ENCODE measurements around the gene CHMP1A.

CHMP1A gene

DNA sequence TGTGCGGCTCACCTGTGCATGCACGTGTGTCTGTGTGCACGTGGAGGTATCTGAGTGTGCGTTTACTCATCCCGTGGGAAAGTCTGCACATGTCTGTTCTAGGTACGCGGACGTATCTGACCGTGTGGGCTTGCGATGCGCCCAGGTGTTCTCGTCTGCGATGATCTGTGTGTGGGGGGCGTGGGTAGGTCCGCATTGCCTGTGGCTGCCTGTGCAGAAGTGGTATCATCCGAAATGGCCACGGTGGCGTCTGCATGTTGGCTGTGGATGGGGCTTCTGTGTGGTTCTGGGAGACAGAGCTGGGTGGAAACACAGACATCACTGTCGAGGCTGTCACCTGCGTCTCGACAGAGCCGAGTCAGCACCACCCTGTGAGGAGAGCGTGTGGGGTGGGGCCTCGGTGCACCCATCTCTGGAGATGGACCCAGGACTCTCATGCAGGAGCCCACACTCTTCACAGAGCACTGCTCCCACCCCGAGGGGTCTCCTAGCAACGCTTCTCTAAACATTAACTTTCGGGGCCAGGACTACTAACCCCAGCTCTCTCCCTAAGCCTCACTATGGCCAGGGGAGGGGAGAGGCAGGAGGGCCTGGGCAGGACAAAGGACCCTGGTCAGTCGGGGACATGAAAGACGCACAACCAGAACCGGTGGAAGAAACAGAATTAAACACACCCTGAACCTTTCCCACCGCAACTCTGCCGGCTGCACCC, 35.7 kb downstream of the CHMP1A start:
- DNase-seq = no peak

DNA sequence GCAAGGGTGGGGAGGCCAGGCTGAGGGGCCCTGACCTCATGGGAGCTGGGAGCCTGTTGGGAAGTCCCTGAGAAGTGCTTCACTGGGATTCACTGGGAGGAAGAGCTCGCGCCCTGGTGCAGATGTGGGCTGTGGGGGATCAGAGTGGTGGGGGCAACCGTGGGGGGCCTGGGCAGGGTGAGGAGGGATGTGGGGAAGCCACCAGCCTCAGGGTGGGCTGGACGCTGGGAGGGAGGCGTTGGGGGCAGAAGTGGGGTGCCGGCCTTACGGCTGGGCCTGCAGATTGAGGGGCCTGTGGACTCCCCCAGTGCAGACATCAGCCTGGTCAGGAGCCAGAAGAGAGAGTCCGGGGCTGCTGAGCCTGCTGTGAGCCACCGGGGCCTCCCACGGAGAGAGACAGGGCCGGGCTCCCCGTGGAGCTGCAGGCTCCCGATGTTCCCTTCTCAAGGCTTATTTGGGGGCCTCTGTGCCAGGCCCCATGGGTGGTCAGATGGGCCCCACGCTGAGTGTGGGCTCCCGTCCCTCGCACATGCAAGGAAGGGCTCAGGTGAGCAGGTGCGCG, 36.3 kb downstream of the CHMP1A start:
- no peak for DNase-seq

DNA sequence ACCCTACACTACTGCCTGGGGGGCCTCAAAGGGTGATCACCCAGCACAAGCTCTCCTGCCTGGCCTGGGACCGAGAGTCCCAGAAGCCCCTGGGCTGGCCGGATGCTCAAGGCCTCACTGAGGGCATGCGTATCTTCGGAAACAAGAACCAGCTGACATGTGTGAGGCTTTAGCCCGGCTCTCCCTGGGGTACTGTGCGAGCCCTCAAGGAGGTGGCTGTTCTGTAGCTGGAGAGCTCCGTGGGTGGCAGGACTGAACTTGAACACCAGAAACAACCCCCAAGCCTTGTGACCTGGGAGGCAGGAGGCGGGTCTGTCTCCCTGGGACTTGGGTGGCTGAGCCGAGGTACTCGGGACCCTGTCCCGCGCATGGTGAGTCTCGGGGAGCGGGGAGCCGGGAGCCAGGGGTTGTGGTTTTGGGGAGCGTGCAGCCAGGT, 37.1 kb downstream of the CHMP1A start:
- no peak for DNase-seq

DNA sequence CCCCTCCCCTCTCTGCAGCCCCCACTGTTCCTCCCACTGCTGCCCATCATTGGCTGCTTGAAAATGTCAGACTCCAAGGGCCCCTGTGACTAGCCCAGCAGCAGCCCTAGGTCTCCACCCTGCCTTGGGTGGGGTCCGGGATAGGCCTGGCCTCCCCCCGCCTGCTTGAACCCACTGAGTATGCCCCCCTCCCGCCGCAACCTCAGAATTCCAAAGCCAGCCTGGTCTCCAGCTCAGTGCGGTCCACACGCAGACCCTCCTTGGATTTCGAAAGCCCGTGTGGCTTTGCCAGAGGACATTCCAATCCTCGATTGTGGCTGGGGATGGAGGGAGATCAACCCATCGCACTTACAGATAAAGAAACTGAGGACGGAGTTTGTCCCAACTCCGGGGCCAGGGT, 37.7 kb downstream of the CHMP1A start:
- no peak for DNase-seq

DNA sequence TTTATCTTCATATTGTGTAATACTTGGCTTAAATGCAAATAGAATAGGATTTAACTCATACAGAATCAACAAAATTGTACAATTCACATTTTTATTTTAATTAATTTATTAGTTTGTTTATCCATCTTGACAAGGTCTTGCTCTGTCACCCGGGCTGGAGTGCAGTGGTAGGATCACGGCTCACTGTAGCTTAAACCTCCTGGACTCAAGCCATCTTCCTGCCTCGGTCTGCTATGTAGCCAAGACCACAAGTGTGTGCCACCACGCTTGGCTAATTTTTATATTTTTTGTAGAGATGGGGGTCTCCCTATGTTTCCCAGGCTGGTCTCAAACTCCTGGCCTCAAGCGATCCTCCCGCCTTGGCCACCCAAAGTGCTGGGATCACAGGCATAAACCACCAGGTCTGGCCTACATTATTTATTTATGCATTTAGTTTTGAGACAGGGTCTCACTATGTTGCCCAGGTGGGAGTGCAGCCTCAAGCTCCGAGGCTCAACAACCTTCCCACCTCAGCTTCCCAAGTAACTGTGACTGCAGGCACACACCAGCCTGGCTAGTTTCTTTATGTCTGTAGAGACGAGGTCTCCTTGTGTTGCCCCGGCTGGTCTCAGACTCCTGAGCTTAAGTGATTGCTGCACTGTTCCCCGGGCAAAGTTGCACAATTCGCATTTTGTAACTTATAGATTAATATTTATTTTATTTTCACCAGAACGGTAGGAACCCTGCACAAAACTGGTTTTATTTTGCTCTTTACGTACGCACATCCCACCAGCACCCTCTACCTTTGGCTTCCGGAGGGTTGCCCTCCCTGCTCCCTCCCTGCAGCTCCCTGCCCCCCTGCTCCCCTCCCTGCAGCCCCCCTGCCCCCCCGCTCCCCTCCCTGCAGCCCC, 39.2 kb downstream of the CHMP1A start:
- DNase-seq = no peak

DNA sequence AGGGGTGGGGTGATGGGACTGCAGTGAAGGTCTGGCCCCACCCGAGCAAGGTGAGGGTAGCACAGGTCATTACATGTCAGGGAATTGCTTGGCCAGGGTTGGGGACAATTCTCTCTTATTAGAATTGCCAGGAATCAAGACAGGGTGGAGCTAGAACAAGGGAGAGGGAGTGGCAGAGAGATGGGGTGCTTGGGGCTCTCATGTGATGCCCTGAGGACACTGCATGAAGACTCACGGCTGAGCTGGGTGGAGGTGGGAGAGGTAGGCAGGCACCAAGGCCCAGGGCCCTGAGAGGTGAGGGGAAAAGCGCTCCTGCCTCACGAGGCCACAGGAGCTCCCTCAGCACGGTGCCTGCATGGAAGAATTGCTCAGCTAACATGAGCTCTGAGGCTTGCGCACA, 40.5 kb downstream of the CHMP1A start:
- no peak for DNase-seq

DNA sequence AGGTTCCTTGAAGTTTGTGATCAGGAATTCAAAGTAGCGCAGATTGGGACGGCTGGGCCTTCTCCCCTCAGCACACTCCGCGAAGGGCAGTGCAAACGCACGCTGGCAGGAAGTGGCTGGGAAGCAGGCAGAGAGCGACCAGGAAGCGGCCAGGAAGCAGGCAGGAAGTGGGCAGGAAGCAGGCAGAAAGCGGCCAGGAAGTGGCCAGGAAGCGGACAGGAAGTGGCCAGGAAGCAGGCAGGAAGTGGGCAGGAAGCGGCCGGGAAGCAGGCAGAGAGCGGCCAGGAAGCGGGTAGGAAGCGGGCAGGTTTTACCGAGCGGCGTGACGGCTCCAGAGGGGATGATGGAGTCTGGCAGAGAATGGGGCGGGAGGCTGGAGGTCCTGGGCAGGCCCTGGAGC, 40.9 kb downstream of the CHMP1A start:
- no peak for DNase-seq

DNA sequence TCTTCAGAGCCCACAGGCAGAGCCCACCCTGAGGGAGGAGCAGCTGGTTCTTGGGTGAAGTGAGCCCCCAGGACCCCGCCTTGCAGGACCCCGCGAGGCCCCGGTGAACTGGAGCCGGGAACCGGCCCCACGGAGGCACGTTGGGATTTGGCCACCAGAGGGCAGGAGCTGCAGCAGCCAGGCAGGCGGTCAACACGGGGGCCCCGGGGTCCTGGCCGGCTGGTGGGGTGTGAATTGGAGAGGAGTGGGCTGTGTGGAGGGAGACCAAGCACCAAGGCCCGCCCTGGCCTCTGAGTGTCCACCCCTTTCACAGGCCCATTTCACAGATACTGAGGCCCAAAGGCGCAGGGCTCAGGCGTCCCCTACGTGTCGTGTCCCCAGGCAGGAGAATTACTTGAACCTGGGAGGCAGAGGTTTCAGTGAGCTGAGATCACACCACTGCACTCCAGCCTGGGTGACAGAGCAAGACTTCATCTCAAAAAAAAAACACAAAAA, 41.9 kb downstream of the CHMP1A start:
- DNase-seq = no peak

DNA sequence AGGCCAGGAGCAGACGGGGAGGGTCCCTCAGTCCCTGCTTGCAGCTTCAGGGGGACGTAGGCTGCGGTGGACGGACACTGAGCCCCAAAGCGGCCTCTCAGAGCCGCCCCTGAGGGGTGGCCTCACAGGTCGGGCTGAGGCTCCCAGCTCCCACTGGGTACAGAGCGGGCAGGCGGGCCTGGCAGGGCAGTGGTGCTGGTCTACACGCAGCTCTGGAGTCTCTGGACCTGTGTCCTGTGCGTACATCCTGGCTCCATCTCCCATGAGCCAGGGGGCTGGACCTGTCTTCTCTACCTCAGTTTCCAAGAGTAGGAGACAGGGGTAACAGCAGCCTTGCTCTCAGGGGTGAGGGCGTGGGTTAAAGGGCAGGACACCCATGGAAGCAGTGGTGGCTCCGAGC, 42.3 kb downstream of the CHMP1A start:
- DNase-seq = no peak

DNA sequence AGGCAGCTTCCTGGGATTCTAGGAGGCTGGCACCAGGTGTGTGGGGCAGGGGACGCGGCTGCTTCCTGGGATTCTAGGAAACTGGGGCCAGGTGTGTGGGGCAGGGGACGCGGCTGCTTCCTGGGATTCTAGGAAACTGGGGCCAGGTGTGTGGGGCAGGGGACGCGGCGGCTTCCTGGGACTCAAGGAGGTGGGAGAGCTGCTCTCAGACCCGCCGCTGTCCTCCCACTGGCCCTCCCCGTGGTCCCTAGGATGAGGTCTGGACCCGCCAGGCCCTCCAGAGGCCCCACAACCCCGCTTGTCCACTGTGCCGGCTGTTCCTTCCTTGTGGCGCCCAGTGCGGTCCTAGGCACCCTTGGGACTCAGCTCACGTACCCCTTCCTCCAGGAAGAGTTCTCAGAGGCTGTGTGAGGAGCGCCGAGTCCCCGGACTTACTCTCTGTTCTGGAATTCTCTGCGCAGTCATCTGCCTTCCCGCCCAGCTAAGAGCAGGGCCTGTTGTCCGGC, 43.5 kb downstream of the CHMP1A start:
- DNase-seq = no peak

DNA sequence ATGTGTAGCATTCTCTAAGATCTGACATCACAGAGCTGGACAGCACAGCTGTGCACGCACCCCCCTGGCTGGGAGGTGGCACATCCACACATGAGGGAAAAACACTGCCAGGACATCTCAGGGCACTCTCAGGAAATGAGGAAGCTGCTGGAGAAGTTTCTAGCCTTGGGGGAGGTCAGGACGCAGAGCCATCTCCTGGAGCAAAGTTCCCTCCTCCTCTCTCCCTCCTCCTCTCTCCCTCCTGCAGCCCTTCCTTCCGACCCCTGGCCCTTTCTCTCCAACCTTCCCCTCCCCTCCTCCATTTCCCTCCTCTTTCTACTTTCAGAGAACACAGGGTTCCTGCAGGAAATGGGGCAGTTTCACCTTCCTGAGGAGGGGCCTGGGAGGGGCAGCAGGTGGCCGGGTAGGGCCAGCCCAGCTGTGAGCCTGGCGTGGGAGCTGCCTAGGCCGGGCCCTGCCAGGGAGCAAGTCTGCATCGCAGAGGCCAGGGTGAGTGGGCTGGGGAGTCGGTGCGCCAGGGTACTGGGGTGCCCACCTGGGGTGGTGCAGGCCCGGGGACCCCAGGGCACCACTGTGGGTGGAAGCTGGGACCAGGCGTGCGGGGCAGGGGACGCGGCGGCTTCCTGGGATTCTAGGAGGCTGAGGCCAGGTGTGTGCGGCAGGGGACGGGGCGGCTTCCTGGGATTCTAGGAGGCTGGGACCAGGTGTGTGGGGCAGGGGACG, 44.1 kb downstream of the CHMP1A start, which contains the start of gene DPEP1:
TSS of gene DPEP1 (plus strand) at position 412 of the 723 bp plus-strand sequence. CDS start 16,769 bp downstream, outside the sequence.
- no peak for DNase-seq

DNA sequence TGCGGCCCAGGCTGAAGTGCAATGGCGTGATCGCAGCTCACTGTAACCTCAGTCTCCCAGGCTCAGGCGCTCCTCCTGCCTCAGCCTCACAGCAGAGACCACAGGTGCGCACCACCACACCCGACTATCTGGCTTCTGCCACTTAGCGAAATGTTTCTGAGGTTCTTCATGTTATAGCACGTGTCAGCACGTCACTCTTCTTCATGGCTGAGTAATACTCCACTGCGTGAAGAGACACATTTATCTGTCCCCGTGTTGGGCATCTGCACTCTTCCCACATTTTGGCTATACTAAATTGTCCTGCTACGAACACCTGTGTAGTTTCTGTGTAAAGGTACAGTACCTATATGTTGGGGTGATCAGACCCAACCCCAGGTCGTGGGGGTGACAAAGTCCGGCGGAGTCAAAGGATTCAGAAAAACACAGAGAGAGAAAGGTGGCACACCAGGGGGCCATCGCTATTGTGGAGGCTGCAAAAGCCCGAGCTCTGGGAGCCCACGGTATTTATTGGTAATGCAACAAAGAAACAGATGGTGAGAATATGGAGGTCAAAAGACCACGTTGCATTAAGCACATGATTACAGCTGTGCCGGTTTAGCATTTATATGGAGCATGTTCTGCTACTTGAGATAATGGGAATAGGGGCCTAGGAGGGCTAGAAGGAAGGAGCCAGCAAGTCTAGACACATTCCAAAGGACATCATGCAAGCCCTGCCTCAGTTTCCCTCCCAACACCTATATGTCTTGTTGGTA, 44.9 kb downstream of the CHMP1A start:
- no peak for DNase-seq

DNA sequence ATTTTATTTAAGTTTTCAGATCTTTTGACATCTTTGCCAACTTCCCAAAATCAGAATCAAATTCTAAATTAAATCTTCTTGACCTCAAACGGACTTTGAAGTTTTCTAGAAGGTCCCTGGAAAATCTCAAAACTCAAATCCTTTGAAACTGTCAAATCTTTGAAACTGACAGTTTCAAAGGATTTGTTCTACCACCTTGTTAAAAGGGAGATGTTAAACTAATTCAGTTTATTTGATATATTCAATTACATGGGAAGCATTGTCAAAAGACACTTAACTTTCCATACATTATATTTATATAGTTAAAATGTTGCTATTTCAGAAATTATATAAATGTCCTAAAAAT, 47.4 kb downstream of the CHMP1A start:
- DNase-seq = no peak

DNA sequence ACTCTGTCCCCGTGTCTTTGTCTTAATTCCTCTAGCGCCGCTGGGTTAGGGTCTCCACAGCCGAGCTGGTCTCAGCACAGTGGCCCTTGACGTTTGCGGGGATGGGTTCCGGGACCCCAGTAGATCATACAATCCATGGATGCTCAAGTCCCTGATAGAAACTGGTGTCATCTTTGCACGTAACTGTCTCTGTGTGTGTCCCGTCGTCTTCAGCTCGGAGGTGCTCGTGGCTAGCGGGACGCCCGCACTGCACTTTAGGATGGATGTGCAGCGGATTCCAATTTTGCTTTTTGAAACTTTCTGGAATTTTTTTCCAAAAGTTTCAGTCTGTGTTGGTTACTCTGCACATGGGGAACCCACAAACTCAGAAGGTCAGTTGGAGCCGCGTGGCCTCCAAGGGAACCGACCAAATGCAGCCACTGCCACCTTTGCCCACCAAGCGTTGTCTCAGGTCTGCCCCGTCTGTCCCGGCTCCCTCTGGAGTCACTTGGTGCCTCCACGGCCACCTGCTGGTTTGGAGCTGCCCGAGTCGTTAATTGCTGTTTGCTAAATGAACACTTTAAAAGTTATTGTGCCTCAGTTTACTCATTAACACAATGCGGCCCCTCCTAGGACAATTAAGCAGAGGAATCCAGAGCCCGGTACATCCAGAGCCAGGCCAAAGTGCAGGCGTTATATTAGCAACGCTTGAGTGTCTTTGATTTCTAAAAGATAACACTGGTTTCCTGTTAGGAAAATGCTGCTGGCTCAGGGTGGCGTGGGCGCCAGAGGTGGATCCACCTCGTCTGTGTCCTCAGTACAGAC, 49.4 kb downstream of the CHMP1A start:
- no peak for DNase-seq

DNA sequence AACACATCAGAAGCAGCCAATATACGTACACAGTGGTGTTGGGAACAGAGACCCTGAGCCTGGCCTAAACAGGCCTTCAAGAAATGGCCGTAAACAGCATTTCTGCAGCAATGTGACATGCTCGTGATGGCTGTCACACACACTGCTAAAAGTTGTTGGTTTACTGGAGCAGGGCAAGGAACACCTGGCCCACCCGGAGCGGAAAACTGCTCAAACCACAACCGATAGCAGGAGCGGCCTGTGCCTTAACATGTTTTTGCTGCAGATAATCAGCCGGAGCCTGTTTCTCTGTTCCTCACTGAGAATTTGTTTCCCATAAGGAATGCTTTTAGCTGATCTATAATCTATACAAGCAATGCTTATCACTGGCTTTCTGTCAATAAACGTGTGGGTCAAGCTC, 50.1 kb downstream of the CHMP1A start:
- DNase-seq = no peak

DNA sequence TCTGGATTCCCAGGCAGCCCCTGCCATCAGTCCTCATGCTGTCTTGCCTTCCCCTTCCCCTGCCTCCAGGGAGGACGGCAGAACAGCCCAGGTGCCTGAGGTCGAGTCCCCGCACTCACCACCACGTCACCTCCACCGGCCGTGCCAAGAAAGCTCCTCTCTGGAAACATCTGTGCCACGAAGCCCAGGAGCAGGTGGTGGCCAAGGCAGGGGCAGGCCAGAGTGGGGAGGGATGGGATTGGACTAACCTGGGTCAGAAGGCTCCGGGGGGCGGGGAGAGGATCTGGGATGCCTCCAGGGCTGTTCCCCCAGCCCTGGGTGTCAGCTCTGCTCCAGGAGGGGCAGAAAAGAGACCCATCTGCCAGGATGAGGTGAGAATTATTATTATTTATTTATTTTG, 51.5 kb downstream of the CHMP1A start:
- DNase-seq = no peak

DNA sequence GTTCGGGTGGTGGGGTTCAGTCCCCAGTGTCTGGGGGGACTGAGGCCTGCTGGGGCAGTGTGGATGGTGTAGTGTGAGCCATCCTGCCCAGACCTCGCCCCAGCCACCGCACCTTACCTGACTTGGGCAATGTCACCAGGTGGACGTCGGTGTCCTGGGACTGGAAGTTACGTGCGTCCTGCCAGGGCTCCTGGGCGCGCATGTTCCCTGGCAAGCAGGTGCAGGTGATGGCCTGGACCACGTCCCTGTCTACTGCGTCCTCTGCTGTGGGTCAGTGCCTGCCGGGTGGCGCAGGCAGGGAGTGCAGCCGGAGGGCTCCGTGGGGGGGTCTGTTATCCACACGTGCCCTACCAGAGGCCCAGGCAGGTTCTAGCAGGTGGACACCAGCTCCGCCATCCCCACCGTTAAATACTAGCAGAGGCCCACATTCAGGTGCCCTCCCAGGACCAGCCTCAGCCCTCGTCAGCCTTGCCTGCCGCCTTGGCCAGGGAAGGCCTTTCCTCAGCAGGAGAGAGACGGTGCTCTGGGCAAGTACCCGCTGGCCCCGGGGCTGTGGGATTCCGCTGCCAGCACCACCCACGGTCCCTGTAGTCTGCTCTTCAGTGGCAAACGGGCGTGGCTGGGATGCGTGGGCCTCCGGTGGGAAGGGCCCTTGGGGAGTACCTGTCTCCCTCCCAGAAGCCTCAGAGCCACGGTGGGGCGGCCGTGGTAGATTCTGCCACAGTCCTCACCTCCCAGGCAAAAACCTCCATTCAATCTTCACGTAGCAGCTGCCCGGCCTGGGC, 52.1 kb downstream of the CHMP1A start:
- DNase-seq = no peak

DNA sequence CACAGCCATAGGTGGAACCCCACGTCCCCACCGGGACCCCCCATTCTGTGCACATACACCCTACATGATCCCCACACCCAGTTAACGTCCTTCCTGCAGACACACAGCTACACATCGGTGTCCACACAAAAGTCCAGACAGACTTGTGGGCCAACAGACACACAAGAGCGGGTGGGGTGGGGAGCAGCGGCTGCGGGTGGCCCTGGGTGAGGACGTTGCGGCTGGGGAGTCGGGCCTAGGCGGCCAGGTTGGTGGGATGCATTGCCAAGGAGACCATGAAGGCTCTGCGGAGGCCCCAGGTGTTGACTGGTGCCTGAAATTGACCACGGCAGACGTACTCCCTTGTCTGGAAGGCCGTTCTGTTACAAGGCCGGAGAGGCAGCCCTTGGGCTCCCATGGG, 52.7 kb downstream of the CHMP1A start:
- DNase-seq = no peak

DNA sequence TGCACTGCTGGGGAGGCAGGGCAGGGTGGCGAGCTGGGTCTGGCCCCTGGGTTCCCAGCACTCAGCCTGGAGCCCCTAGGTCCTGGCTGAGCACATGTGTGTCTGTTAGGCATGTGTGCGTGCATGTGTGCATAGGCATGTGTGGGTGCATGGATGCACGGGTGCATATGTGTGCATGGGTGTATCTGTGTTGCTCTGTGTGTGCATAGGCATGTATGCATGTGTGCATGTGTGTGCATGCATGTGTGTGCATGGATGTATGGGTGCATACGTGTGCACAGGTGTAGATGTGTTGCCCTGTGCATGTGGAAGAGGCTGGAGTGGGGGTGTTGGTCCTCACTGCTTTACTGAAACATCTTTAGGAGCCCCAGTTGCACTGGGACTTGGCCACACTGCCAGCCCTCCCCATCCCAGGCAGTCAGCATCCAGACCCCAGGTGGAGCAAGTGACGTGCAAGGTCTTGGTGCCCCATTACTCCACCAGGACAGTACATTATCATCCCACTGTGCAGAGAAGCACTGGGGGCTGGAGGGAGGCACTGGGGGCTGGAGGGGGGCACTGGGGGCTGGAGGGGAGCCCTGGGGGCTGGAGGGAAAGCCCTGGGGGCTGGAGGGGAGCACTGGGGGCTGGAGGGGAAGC, 54.4 kb downstream of the CHMP1A start:
- no peak for DNase-seq
